ENCODE data around the gene PSAP.

The PSAP gene

DNA sequence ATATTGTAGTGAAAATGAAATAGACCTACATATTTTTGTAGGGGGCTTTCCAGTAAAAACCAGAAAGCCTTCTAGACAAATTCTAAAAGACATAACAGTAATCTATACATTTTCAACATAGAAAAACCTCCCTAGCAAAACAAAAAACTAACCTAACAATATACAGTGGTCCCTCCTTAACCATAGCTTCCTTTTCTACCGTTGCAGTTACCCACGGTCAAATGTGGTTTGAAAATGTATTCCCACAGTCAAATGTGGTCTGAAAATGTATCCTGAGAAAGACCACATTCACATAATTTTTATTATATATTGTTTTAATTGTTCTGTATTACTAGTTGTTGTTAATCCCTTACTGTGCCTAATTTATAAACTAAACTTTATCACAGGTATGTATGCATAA is 6.4 kb downstream of the PSAP start:
- no CpG with 5 or more reads among the region's 2 CpGs for WGBS (ENCODE audit: extremely low coverage, insufficient coverage, insufficient read length)
- H3K14ac ChIP-seq (ENCODE audit: low read length), result no peak overlapping the region
- no peak overlapping the region for H3K4me2 ChIP-seq (ENCODE audit: low read length)

GRCh38 chr10:71844084-71844483 is 7.0 kb downstream of the PSAP start:
- no peak overlapping the region for H3K4me2 ChIP-seq (ENCODE audit: low read length)
- H3K27ac ChIP-seq (ENCODE audit: low read depth, low read length), result no peak overlapping the region
- no peak overlapping the region for H3K9ac ChIP-seq (ENCODE audit: low read length)
- no peak overlapping the region for H4K8ac ChIP-seq (ENCODE audit: low read depth, low read length)
- no peak overlapping the region for H2BK12ac ChIP-seq (ENCODE audit: low read length)
- peaks cover 11 to 24% of the 10 kb centered on the region in 2 experiments for H3K4me1 ChIP-seq (ENCODE audit: control insufficient read depth in 1 of 2, insufficient read depth in 2 of 2, low read length in 2 of 2)
- no peak overlapping the region for H2AK5ac ChIP-seq (ENCODE audit: low read length)
- DNase-seq, result no peak
- H3K36me3 ChIP-seq (ENCODE audit: control insufficient read depth in 1 of 2, insufficient read depth in 2 of 2, low read length in 2 of 2), result peaks cover 3 to 7% of the 10 kb centered on the region in 2 experiments
- no CpG with 5 or more reads among the region's 2 CpGs for WGBS (ENCODE audit: extremely low coverage, insufficient coverage, insufficient read length)
- no peak overlapping the region for H2BK120ac ChIP-seq (ENCODE audit: insufficient read depth, low read length, poor library complexity)
- no peak overlapping the region for H3K14ac ChIP-seq (ENCODE audit: low read length)
- no peak overlapping the region for H3K4me3 ChIP-seq (ENCODE audit: low read depth, low read length)
- no peak overlapping the region for H4K12ac ChIP-seq (ENCODE audit: low read depth, low read length)
- H3K9me3 ChIP-seq (ENCODE audit: insufficient read depth, low read depth, low read length), result no peaks in the 10 kb centered on the region
- no peaks in the 10 kb centered on the region for H3K27me3 ChIP-seq (ENCODE audit: insufficient read depth, low read length)
- no peak overlapping the region for H4K91ac ChIP-seq (ENCODE audit: low read depth, low read length)
- H3K79me2 ChIP-seq (ENCODE audit: control insufficient read depth, insufficient read depth, low read length, poor library complexity), result peaks cover 23% of the 10 kb centered on the region
- H2BK5ac ChIP-seq (ENCODE audit: low read depth, low read length, poor library complexity), result no peak overlapping the region
- H3K79me1 ChIP-seq (ENCODE audit: low read length), result no peaks in the 10 kb centered on the region
- no peak overlapping the region for H3K23ac ChIP-seq (ENCODE audit: low read length)
- H3K4ac ChIP-seq (ENCODE audit: low read depth, low read length), result peak overlapping the region; percentile 8
- no peak overlapping the region for H2AFZ ChIP-seq (ENCODE audit: insufficient read depth, low read length, poor library complexity)
- H3K18ac ChIP-seq (ENCODE audit: low read length), result no peak overlapping the region

More for the DNA sequence above, 6.4 kb downstream of the PSAP start:
- no peak overlapping the region for H3K9ac ChIP-seq (ENCODE audit: low read length)
- H2BK5ac ChIP-seq (ENCODE audit: low read depth, low read length, poor library complexity), result no peak overlapping the region
- H2BK120ac ChIP-seq (ENCODE audit: insufficient read depth, low read length, poor library complexity), result no peak overlapping the region
- H2AFZ ChIP-seq (ENCODE audit: insufficient read depth, low read length, poor library complexity), result no peak overlapping the region
- no peaks in the 10 kb centered on the region for H3K27me3 ChIP-seq (ENCODE audit: insufficient read depth, low read length)
- no peak overlapping the region for H3K4me3 ChIP-seq (ENCODE audit: low read depth, low read length)
- H3K4me1 ChIP-seq (ENCODE audit: control insufficient read depth in 1 of 2, insufficient read depth in 2 of 2, low read length in 2 of 2), result peaks cover 11 to 22% of the 10 kb centered on the region in 2 experiments
- no peak overlapping the region for H4K91ac ChIP-seq (ENCODE audit: low read depth, low read length)
- H3K18ac ChIP-seq (ENCODE audit: low read length), result no peak overlapping the region
- H3K9me3 ChIP-seq (ENCODE audit: insufficient read depth, low read depth, low read length), result no peaks in the 10 kb centered on the region
- no peak overlapping the region for H4K8ac ChIP-seq (ENCODE audit: low read depth, low read length)
- no peak overlapping the region for H2BK12ac ChIP-seq (ENCODE audit: low read length)
- no peaks in the 10 kb centered on the region for H3K79me1 ChIP-seq (ENCODE audit: low read length)
- no peak for DNase-seq
- no peak overlapping the region for H2AK5ac ChIP-seq (ENCODE audit: low read length)
- no peak overlapping the region for H3K4ac ChIP-seq (ENCODE audit: low read depth, low read length)
- H3K27ac ChIP-seq (ENCODE audit: low read depth, low read length), result no peak overlapping the region
- H3K23ac ChIP-seq (ENCODE audit: low read length), result no peak overlapping the region
- peaks cover 3 to 7% of the 10 kb centered on the region in 2 experiments for H3K36me3 ChIP-seq (ENCODE audit: control insufficient read depth in 1 of 2, insufficient read depth in 2 of 2, low read length in 2 of 2)
- peaks cover 28% of the 10 kb centered on the region for H3K79me2 ChIP-seq (ENCODE audit: control insufficient read depth, insufficient read depth, low read length, poor library complexity)
- H4K12ac ChIP-seq (ENCODE audit: low read depth, low read length), result no peak overlapping the region

- no peak overlapping the region for H2BK12ac ChIP-seq (ENCODE audit: low read length)
- H3K9ac ChIP-seq (ENCODE audit: low read length), result no peak overlapping the region
- H3K4me2 ChIP-seq (ENCODE audit: low read length), result no peak overlapping the region
- H3K18ac ChIP-seq (ENCODE audit: low read length), result peak overlapping the region; percentile 56
- no peak overlapping the region for H3K14ac ChIP-seq (ENCODE audit: low read length)
- H3K27me3 ChIP-seq (ENCODE audit: insufficient read depth, low read length), result no peaks in the 10 kb centered on the region
- no peak overlapping the region for H2BK120ac ChIP-seq (ENCODE audit: insufficient read depth, low read length, poor library complexity)
- H3K4ac ChIP-seq (ENCODE audit: low read depth, low read length), result peak overlapping the region; percentile 86
- H3K9me3 ChIP-seq (ENCODE audit: insufficient read depth, low read depth, low read length), result no peaks in the 10 kb centered on the region
- H3K4me1 ChIP-seq (ENCODE audit: control insufficient read depth in 1 of 2, insufficient read depth in 2 of 2, low read length in 2 of 2), result peaks cover 17 to 25% of the 10 kb centered on the region in 2 experiments
- peak in 1 of 2 donors; percentile 40 for DNase-seq
- H4K8ac ChIP-seq (ENCODE audit: low read depth, low read length), result no peak overlapping the region
- H2BK5ac ChIP-seq (ENCODE audit: low read depth, low read length, poor library complexity), result no peak overlapping the region
- H3K23ac ChIP-seq (ENCODE audit: low read length), result no peak overlapping the region
- H4K12ac ChIP-seq (ENCODE audit: low read depth, low read length), result no peak overlapping the region
- no peak overlapping the region for H2AK5ac ChIP-seq (ENCODE audit: low read length)
- H3K4me3 ChIP-seq (ENCODE audit: low read depth, low read length), result no peak overlapping the region
- peaks cover 3 to 7% of the 10 kb centered on the region in 2 experiments for H3K36me3 ChIP-seq (ENCODE audit: control insufficient read depth in 1 of 2, insufficient read depth in 2 of 2, low read length in 2 of 2)
- no CpG with 5 or more reads among the region's 14 CpGs for WGBS (ENCODE audit: extremely low coverage, insufficient coverage, insufficient read length)
- peak overlapping the region; percentile 1 for H2AFZ ChIP-seq (ENCODE audit: insufficient read depth, low read length, poor library complexity)
- H3K79me2 ChIP-seq (ENCODE audit: control insufficient read depth, insufficient read depth, low read length, poor library complexity), result peaks cover 17% of the 10 kb centered on the region
- H3K79me1 ChIP-seq (ENCODE audit: low read length), result peaks cover under 1% of the 10 kb centered on the region
- no peak overlapping the region for H4K91ac ChIP-seq (ENCODE audit: low read depth, low read length)
- H3K27ac ChIP-seq (ENCODE audit: low read depth, low read length), result no peak overlapping the region
Measured at GRCh38 chr10:71842856-71843686, 8.0 kb downstream of the PSAP start.

- Histone ChIP-seq H2BK12ac (ENCODE audit: low read length) (no peak overlapping the region), H2BK5ac (ENCODE audit: low read depth, low read length, poor library complexity) (no peak overlapping the region), H4K91ac (ENCODE audit: low read depth, low read length) (no peak overlapping the region), H3K9ac (ENCODE audit: low read length) (no peak overlapping the region), H4K8ac (ENCODE audit: low read depth, low read length) (no peak overlapping the region), H2BK120ac (ENCODE audit: insufficient read depth, low read length, poor library complexity) (no peak overlapping the region), H3K4ac (ENCODE audit: low read depth, low read length) (no peak overlapping the region), H3K4me1 (ENCODE audit: control insufficient read depth in 1 of 2, insufficient read depth in 2 of 2, low read length in 2 of 2) (peaks cover 23 to 28% of the 10 kb centered on the region in 2 experiments), H3K79me1 (ENCODE audit: low read length) (peaks cover 7% of the 10 kb centered on the region), H3K9me3 (ENCODE audit: insufficient read depth, low read depth, low read length) (no peaks in the 10 kb centered on the region), H2AK5ac (ENCODE audit: low read length) (no peak overlapping the region), H3K14ac (ENCODE audit: low read length) (no peak overlapping the region), H3K27ac (ENCODE audit: low read depth, low read length) (no peak overlapping the region), H3K4me3 (ENCODE audit: low read depth, low read length) (no peak overlapping the region), H3K18ac (ENCODE audit: low read length) (no peak overlapping the region), H4K12ac (ENCODE audit: low read depth, low read length) (no peak overlapping the region), H2AFZ (ENCODE audit: insufficient read depth, low read length, poor library complexity) (no peak overlapping the region), H3K36me3 (ENCODE audit: control insufficient read depth in 1 of 2, insufficient read depth in 2 of 2, low read length in 2 of 2) (peaks cover 3 to 4% of the 10 kb centered on the region in 2 experiments), H3K79me2 (ENCODE audit: control insufficient read depth, insufficient read depth, low read length, poor library complexity) (peaks cover 17% of the 10 kb centered on the region), H3K23ac (ENCODE audit: low read length) (no peak overlapping the region), H3K27me3 (ENCODE audit: insufficient read depth, low read length) (no peaks in the 10 kb centered on the region), H3K4me2 (ENCODE audit: low read length) (no peak overlapping the region)
- WGBS (ENCODE audit: extremely low coverage, insufficient coverage, insufficient read length), result 100% methylated on average over 1 of the region's 2 CpGs
- no peak for DNase-seq
Measured at GRCh38 chr10:71842422-71842821, 8.6 kb downstream of the PSAP start.
